ENCODE results near the gene LPIN2. TPM values are rescaled to one million over a fixed set of nuclear protein-coding genes. Genes with fewer than 3 reads are reported as not detected.
A peak's percentile ranks its signal among the peaks of the same experiment; 100 is the strongest.

Gene LPIN2
- total and polyA plus RNA-seq, 12 donors: 1.9 to 15.9 (median 7.6) TPM

GRCh38 chr18:3059272-3059671, 46.3 kb upstream of the LPIN2 start:
- Histone ChIP-seq H3K27me3 (no peaks in the 10 kb centered on the region), H3K36me3 (no peaks in the 10 kb centered on the region), H3K4me1 (peaks cover 0 to 47% (median 12%) of the 10 kb centered on the region in 9 donors), H3K27ac (peak overlapping the region in 5 of 10 donors; percentile 17 to 87 (median 33)), H3K4me3 (no peak overlapping the region), H3K9me3 (no peaks in the 10 kb centered on the region)
- ATAC-seq (no peak), DNase-seq (no peak)
- WGBS, 2 donors: 61 to 71% methylated on average over 3 of the region's 3 CpGs
- intact Hi-C loops (cut with DNase I): loop anchor here in 2 of 10 donors (5.0 kb wide), 2 partner anchors 42 to 47 kb away; partner anchors contain the start of gene LPIN2 (in 1 of the 2)
- TF ChIP-seq, protein P1, sequence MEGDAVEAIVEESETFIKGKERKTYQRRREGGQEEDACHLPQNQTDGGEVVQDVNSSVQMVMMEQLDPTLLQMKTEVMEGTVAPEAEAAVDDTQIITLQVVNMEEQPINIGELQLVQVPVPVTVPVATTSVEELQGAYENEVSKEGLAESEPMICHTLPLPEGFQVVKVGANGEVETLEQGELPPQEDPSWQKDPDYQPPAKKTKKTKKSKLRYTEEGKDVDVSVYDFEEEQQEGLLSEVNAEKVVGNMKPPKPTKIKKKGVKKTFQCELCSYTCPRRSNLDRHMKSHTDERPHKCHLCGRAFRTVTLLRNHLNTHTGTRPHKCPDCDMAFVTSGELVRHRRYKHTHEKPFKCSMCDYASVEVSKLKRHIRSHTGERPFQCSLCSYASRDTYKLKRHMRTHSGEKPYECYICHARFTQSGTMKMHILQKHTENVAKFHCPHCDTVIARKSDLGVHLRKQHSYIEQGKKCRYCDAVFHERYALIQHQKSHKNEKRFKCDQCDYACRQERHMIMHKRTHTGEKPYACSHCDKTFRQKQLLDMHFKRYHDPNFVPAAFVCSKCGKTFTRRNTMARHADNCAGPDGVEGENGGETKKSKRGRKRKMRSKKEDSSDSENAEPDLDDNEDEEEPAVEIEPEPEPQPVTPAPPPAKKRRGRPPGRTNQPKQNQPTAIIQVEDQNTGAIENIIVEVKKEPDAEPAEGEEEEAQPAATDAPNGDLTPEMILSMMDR (IDR thresholded peaks at IDR 0.05): no peak

DNA sequence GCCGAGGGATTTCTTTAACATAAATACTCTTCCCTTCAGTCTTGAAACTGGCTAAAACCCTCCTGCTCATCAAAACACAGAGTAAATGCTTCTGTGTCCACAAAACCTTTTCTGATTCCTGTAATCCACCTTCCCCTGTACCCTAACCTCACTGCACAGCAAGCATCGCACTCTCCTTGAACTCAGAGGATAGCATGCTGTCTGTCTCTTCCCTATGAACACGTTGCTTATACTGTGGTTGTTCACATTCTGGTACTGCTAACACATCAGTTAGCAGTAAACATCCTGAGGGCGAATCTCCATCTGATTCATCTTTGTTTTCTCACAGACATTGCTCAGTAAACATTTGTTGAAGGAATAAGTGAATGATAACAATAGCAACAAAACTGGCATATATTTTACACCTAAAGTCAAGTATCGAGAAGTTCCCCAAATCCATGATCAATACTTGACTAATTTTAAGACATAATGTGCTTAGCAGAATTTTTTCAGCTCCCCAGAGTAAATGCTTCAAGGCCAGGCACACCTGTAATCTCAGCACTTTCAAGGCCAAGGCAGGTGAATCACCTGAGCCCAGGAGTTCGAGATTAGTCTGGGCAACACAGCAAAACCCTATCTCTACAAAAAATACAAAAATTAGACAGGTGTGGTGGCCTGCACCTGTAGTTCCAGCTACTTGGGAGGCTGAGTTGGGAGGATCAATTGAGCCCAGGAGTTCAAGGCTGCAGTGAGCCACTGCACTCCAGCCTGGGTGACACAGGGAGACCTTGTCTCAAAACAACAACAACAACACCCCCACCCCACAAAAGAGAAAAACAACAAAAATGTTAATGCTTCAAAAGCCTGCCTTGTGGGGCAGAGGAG, 45.6 kb upstream of the LPIN2 start:
- 93 to 96% methylated on average over 6 of the region's 6 CpGs for WGBS, 2 donors
- Histone ChIP-seq H3K9me3 (no peaks in the 10 kb centered on the region), H3K36me3 (no peaks in the 10 kb centered on the region), H3K4me3 (no peak overlapping the region), H3K27ac (peak overlapping the region in 5 of 10 donors; percentile 17 to 87 (median 33)), H3K27me3 (no peaks in the 10 kb centered on the region), H3K4me1 (peaks cover 0 to 47% (median 12%) of the 10 kb centered on the region in 9 donors)
- ATAC-seq: no peak
- intact Hi-C loops (cut with DNase I): loop anchor here in 2 of 10 donors (5.0 kb wide), 2 partner anchors 41 to 46 kb away; partner anchors contain the start of gene LPIN2 (in 1 of the 2)
- TF ChIP-seq, protein P1 (IDR thresholded peaks at IDR 0.05): no peak
- no peak for DNase-seq

DNA sequence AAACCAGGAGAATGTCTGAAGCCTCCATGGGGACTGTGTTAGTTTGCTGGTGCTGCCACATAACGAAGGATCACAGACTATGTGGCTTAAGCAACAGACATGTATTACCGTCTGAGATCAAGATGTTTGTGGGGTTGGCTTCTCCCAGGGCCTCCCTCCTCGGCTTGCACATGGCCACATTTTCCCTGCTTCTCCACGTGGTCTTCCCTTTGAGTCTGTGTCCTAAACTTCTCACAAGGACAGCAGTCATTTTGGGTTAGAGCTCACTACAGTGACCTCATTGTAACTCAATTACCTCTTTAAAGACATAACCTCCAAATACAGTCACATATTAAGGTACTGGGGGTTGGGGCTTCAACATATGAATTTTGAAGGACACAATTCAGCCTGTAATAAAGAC, 44.6 kb upstream of the LPIN2 start:
- intact Hi-C loops (cut with DNase I): loop anchor here in 2 of 10 donors (5.0 kb wide), 2 partner anchors 40 to 45 kb away; partner anchors contain the start of gene LPIN2 (in 1 of the 2)
- Histone ChIP-seq H3K4me1 (peaks cover 0 to 40% (median 12%) of the 10 kb centered on the region in 9 donors), H3K27ac (peak overlapping the region in 1 of 10 donors; percentile 87), H3K36me3 (no peaks in the 10 kb centered on the region), H3K27me3 (no peaks in the 10 kb centered on the region), H3K4me3 (no peak overlapping the region), H3K9me3 (no peaks in the 10 kb centered on the region)
- 83 to 95% methylated on average over 4 of the region's 4 CpGs for WGBS, 2 donors
- DNase-seq: no peak
- no peak for ATAC-seq
- TF ChIP-seq, protein P1 (IDR thresholded peaks at IDR 0.05): no peak

DNA sequence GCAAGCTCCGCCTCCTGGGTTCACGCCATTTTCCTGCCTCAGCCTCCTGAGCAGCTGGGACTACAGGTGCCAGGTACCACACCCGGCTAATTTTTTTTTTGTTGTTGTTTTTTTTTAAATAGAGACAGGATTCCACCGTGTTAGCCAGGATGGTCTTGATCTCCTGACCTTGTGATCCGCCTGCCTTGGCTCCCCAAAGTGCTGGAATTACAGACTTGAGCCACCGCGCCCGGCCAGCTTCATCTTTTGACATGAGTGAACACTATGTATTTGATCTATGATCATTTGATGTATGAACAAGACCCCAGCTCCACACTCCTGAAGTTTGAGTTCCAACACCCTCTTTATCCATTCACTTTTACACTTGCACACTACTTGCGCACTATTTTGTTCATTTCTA, 43.4 kb upstream of the LPIN2 start:
- ATAC-seq (no peak), DNase-seq (no peak)
- no peak overlapping the region for H3K27ac ChIP-seq
- H3K4me1 ChIP-seq: peaks cover 0 to 37% (median 12%) of the 10 kb centered on the region in 9 donors
- no peaks in the 10 kb centered on the region for H3K27me3 ChIP-seq
- no peaks in the 10 kb centered on the region for H3K36me3 ChIP-seq
- TF ChIP-seq, protein P1 (IDR thresholded peaks at IDR 0.05): no peak
- WGBS, 2 donors: 83 to 92% methylated on average over 9 of the region's 9 CpGs
- intact Hi-C loops (cut with DNase I): loop anchor here in 2 of 10 donors (5.0 kb wide), 2 partner anchors 39 to 44 kb away; partner anchors contain the start of gene LPIN2 (in 1 of the 2)
- H3K9me3 ChIP-seq: no peaks in the 10 kb centered on the region
- H3K4me3 ChIP-seq: no peak overlapping the region
